Measurements from ENCODE around the gene FBLN1. TPM values are rescaled to one million over a fixed set of nuclear protein-coding genes. Genes with fewer than 3 reads are reported as not detected.
"Not testable (repeated sequence)": the region's sequence is repeated elsewhere in the genome, so short reads cannot be mapped to it uniquely, and the experiment has no call there.

Gene FBLN1
- polyA plus RNA-seq, 1 donor from 2014 or later, result 3.4 TPM

- H3K9me3 ChIP-seq (ENCODE audit: low read length), result no peaks in the 10 kb centered on the region
- H3K4me2 ChIP-seq (ENCODE audit: low read length), result no peak overlapping the region
- no peak overlapping the region for H3K27ac ChIP-seq (ENCODE audit: low read length)
- H2AFZ ChIP-seq (ENCODE audit: low read depth, low read length), result no peak overlapping the region
- no peaks in the 10 kb centered on the region for H3K36me3 ChIP-seq (ENCODE audit: insufficient read depth, low read length)
- no peaks in the 10 kb centered on the region for H4K20me1 ChIP-seq (ENCODE audit: insufficient read depth)
- H3F3A ChIP-seq (ENCODE audit: insufficient read depth, low read length, poor library complexity, severe bottlenecking), result no peaks in the 10 kb centered on the region
- H3K9me2 ChIP-seq (ENCODE audit: insufficient read depth, low read length), result no peaks in the 10 kb centered on the region
- no peaks in the 10 kb centered on the region for H3K27me3 ChIP-seq (ENCODE audit: insufficient read depth, low read depth, low read length)
- no peaks in the 10 kb centered on the region for H3K79me2 ChIP-seq (replicated peaks; ENCODE audit: insufficient read depth, low read length)
- no peak for TF ChIP-seq MXI1 (conservative IDR thresholded peaks at IDR 0.05; ENCODE audit: poor library complexity, severe bottlenecking)
- TF ChIP-seq EP300 (conservative IDR thresholded peaks at IDR 0.05; ENCODE audit: poor library complexity, severe bottlenecking), result no peak
- TF ChIP-seq TAF1 (IDR thresholded peaks at IDR 0.05; ENCODE audit: low read depth), result no peak
- no peak for TF ChIP-seq EZH2 (IDR thresholded peaks at IDR 0.05; ENCODE audit: borderline replicate concordance, insufficient read depth, low read length, poor library complexity, severe bottlenecking)
- no peak overlapping the region for H3K4me3 ChIP-seq (ENCODE audit: low read length)
- H3K9ac ChIP-seq (ENCODE audit: low read length), result no peak overlapping the region
Observed at GRCh38 chr22:45589556-45589955, 86.9 kb downstream of the FBLN1 start.

DNA sequence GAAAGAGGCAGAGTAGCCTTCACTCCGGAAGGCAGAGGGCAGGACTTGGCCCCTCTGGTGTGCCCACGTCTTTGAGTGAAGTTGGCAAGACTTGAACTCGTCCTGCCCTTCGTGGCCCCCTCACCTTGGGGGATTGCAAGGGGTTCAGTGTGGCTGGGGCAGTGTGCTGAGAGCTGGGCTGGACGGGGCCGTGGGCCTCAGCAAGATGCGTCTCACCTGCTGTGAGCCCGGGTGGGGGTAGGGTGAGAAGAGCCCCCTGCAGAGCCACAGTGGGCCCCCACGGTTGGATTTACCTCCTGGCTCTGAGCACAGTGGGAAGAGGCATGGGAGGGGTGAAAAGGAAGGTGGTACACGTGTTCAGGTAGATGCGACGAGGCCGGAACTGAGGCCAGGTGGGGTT lies 87.6 kb downstream of the FBLN1 start:
- TF ChIP-seq SMC3 (conservative IDR thresholded peaks at IDR 0.05; ENCODE audit: poor library complexity) (no peak), MXI1 (conservative IDR thresholded peaks at IDR 0.05; ENCODE audit: poor library complexity, severe bottlenecking) (no peak), CTCF (IDR thresholded peaks at IDR 0.05; ENCODE audit: poor library complexity, severe bottlenecking) (no peak), POLR2AphosphoS5 (IDR thresholded peaks at IDR 0.05) (no peak), REST (IDR thresholded peaks at IDR 0.05; ENCODE audit: borderline replicate concordance) (no peak), TAF1 (IDR thresholded peaks at IDR 0.05; ENCODE audit: low read depth) (no peak), EP300 (conservative IDR thresholded peaks at IDR 0.05; ENCODE audit: poor library complexity, severe bottlenecking) (no peak), RAD21 (conservative IDR thresholded peaks at IDR 0.05) (no peak), EZH2 (IDR thresholded peaks at IDR 0.05; ENCODE audit: borderline replicate concordance, insufficient read depth, low read length, poor library complexity, severe bottlenecking) (no peak)
- Histone ChIP-seq H3K9me2 (ENCODE audit: insufficient read depth, low read length) (no peaks in the 10 kb centered on the region), H3K79me2 (replicated peaks; ENCODE audit: insufficient read depth, low read length) (no peaks in the 10 kb centered on the region), H2AFZ (ENCODE audit: low read depth, low read length) (no peak overlapping the region), H3K4me2 (ENCODE audit: low read length) (no peak overlapping the region), H3F3A (ENCODE audit: insufficient read depth, low read length, poor library complexity, severe bottlenecking) (no peaks in the 10 kb centered on the region), H3K27me3 (ENCODE audit: insufficient read depth, low read depth, low read length) (no peaks in the 10 kb centered on the region), H3K36me3 (ENCODE audit: insufficient read depth, low read length) (no peaks in the 10 kb centered on the region), H3K9me3 (ENCODE audit: low read length) (no peaks in the 10 kb centered on the region), H3K4me3 (ENCODE audit: low read length) (no peak overlapping the region), H3K9ac (ENCODE audit: low read length) (no peak overlapping the region), H3K27ac (ENCODE audit: low read length) (no peak overlapping the region), H4K20me1 (ENCODE audit: insufficient read depth) (no peaks in the 10 kb centered on the region)

- H3F3A ChIP-seq (ENCODE audit: insufficient read depth, low read length, poor library complexity, severe bottlenecking); H3K4me3 ChIP-seq (ENCODE audit: low read length); H3K9me2 ChIP-seq (ENCODE audit: insufficient read depth, low read length); H3K27me3 ChIP-seq (ENCODE audit: insufficient read depth, low read depth, low read length); H3K4me2 ChIP-seq (ENCODE audit: low read length); H3K27ac ChIP-seq (ENCODE audit: low read length); H3K9me3 ChIP-seq (ENCODE audit: low read length); H2AFZ ChIP-seq (ENCODE audit: low read depth, low read length); H3K79me2 ChIP-seq (replicated peaks; ENCODE audit: insufficient read depth, low read length); H3K9ac ChIP-seq (ENCODE audit: low read length); H4K20me1 ChIP-seq (ENCODE audit: insufficient read depth); H3K36me3 ChIP-seq (ENCODE audit: insufficient read depth, low read length): not testable (repeated sequence)
Observed at GRCh38 chr22:45591633-45592213, 89.0 kb downstream of the FBLN1 start.

All from neural cell (in vitro differentiated cells).